Progenitor cell of endocrine pancreas (in vitro differentiated cells): ENCODE data around the gene RSF1. TPM values are rescaled to one million over a fixed set of nuclear protein-coding genes. Genes with fewer than 3 reads are reported as not detected.

Experiments used
- DNase-seq: peaks from one replicate; pipeline ENCODE4 v3.0.0; 2021; ENCODE audit warnings: low spot score; ENCODE audit not compliant: unreplicated experiment
- H3K27ac Mint-ChIP-seq: 2 replicates; pipeline ENCODE4 v1.8.0; 2021; ENCODE audit warnings: mild to moderate bottlenecking, moderate library complexity, mixed read lengths
- H3K27me3 Mint-ChIP-seq: 2 replicates; pipeline ENCODE4 v1.8.0; 2021; ENCODE audit warnings: mixed read lengths
- H3K36me3 Mint-ChIP-seq: 2 replicates; pipeline ENCODE4 v1.8.0; 2022; ENCODE audit warnings: mixed read lengths; ENCODE audit not compliant: insufficient read depth
- H3K4me1 Mint-ChIP-seq: 2 replicates; pipeline ENCODE4 v1.8.0; 2021; ENCODE audit warnings: low read depth, mixed read lengths
- H3K4me3 Mint-ChIP-seq: 2 replicates; pipeline ENCODE4 v1.8.0; 2021; ENCODE audit warnings: low read depth, mild to moderate bottlenecking, moderate library complexity, mixed read lengths
- H3K9me3 Mint-ChIP-seq: 2 replicates; pipeline ENCODE4 v1.8.0; 2021; ENCODE audit warnings: low read depth, mixed read lengths
- total RNA-seq: library from RNA; stranded (reverse); gene quantifications from 2 replicates; pipeline ENCODE4 v1.2.1, GENCODE V29; 2021
- TF ChIP-seq, protein P1 (sequence below): fragments of 200-600 bp; sonication (generic); IDR thresholded peaks from one replicate; pipeline ENCODE4 v1.5.0; 2021; ENCODE audit warnings: antibody characterized with exemption, mild to moderate bottlenecking; ENCODE audit not compliant: unreplicated experiment

Gene RSF1
- total RNA-seq, 1 donor from 2014 or later, result 88.0 TPM

DNA sequence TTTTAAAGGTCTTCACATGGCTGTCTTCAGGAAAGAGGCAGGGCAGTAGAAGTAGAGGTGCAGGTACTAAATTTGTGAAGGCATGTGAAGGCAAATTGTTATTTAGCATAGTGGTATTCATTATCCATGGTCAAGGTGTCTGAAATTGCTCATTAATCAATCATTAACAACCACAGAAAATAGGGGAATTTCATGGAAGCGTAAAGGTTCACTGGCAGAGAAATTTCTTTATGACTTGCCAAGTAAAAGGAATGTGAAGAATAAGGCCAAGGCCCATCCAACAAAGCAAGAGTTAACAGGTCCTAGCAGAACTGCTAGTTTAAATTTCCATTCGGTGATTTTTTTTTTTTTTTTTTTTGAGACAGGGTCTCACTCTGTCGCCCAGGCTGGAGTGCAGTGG, 59.0 kb downstream of the RSF1 start:
- no peaks in the 10 kb centered on the region for H3K4me1 Mint-ChIP-seq
- H3K4me3 Mint-ChIP-seq, result no peak overlapping the region
- no peaks in the 10 kb centered on the region for H3K9me3 Mint-ChIP-seq
- peaks cover 19% of the 10 kb centered on the region for H3K36me3 Mint-ChIP-seq
- H3K27ac Mint-ChIP-seq, result no peak overlapping the region
- H3K27me3 Mint-ChIP-seq, result no peaks in the 10 kb centered on the region
- TF ChIP-seq, protein P1, sequence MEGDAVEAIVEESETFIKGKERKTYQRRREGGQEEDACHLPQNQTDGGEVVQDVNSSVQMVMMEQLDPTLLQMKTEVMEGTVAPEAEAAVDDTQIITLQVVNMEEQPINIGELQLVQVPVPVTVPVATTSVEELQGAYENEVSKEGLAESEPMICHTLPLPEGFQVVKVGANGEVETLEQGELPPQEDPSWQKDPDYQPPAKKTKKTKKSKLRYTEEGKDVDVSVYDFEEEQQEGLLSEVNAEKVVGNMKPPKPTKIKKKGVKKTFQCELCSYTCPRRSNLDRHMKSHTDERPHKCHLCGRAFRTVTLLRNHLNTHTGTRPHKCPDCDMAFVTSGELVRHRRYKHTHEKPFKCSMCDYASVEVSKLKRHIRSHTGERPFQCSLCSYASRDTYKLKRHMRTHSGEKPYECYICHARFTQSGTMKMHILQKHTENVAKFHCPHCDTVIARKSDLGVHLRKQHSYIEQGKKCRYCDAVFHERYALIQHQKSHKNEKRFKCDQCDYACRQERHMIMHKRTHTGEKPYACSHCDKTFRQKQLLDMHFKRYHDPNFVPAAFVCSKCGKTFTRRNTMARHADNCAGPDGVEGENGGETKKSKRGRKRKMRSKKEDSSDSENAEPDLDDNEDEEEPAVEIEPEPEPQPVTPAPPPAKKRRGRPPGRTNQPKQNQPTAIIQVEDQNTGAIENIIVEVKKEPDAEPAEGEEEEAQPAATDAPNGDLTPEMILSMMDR, result no peak
- no peak for DNase-seq

DNA sequence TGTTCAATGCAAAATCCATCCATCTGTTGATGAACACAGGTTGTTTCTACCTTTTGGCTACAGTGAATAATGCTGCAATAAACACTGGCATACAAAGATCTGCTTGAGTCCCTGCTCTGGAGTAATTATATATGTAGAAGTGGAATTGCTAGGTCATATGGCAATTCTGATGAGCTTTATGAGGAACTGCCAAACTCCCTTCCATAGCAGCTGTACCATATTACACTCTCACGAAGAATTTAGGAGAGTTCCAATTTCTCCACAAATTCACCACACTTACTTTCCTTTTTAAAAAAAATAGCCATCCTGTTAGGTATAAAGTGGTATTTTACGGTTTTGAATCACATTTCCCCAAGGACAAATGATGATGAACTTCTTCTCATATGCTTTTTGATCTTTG, 62.2 kb downstream of the RSF1 start:
- no peak overlapping the region for H3K27ac Mint-ChIP-seq

DNA sequence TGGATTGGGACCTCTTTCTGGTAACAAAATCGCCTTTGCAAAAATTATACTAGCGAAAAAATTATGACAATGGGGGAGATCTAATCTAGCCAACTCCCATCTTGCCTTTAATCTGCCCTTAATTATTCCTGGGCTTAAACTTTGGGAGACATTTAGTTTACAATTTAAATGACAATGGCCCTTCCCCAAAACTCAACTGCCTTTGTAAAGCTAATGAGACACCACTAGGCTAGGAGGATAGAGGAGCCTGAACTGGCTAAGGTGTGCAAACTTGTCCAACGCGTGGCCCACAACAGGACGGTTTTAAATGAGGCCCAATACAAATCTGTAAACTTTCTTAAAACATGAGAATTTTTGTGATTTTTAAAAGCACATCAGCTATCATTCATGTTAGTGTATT, 67.3 kb downstream of the RSF1 start:
- Mint-ChIP-seq H3K27ac (no peak overlapping the region), H3K4me3 (no peak overlapping the region), H3K27me3 (no peaks in the 10 kb centered on the region), H3K36me3 (peaks cover 24% of the 10 kb centered on the region), H3K4me1 (peaks cover 14% of the 10 kb centered on the region), H3K9me3 (no peaks in the 10 kb centered on the region)
- TF ChIP-seq, protein P1, result no peak
- DNase-seq, result no peak

More for the DNA sequence above, 62.2 kb downstream of the RSF1 start:
- Mint-ChIP-seq H3K4me1 (no peaks in the 10 kb centered on the region), H3K4me3 (no peak overlapping the region), H3K27me3 (no peaks in the 10 kb centered on the region), H3K9me3 (no peaks in the 10 kb centered on the region), H3K36me3 (peaks cover 23% of the 10 kb centered on the region)
- TF ChIP-seq, protein P1, result no peak
- no peak for DNase-seq

DNA sequence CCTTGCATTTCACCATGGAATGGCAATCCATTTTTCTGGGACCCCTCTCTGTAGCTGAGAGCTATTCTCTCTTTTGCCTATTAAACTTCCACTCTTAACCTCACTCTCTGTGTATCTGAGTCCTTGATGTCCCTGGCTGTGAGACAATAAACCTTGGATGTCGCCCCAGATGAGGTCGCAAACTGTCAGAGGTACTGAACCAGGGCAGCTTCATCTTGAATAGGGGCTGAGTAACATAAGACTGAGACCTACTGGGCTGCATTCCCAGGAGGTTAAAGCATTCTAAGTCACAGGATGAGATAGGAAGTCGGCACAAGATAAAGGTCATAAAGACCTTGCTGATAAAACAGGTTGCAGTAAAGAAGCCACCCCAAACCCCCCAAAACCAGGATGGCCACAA, 68.0 kb downstream of the RSF1 start:
- peaks cover 15% of the 10 kb centered on the region for H3K4me1 Mint-ChIP-seq
- DNase-seq, result no peak
- TF ChIP-seq, protein P1, result no peak
- H3K9me3 Mint-ChIP-seq, result no peaks in the 10 kb centered on the region
- no peak overlapping the region for H3K27ac Mint-ChIP-seq
- H3K36me3 Mint-ChIP-seq, result peaks cover 25% of the 10 kb centered on the region
- no peak overlapping the region for H3K4me3 Mint-ChIP-seq
- H3K27me3 Mint-ChIP-seq, result no peaks in the 10 kb centered on the region

- H3K27me3 Mint-ChIP-seq, result no peaks in the 10 kb centered on the region
- TF ChIP-seq, protein P1, result no peak
- peaks cover 16% of the 10 kb centered on the region for H3K4me1 Mint-ChIP-seq
- peaks cover 22% of the 10 kb centered on the region for H3K36me3 Mint-ChIP-seq
- no peak overlapping the region for H3K4me3 Mint-ChIP-seq
- H3K27ac Mint-ChIP-seq, result no peak overlapping the region
- DNase-seq, result no peak
- H3K9me3 Mint-ChIP-seq, result no peaks in the 10 kb centered on the region
Observed at GRCh38 chr11:77750394-77751156, 69.9 kb downstream of the RSF1 start.
